HEK293 (cell line): Measurements from ENCODE around the gene WDR70.

Experiments used
- CTCF ChIA-PET: fragments of 350-600 bp; formaldehyde crosslinking; extraction: SDS; loops from one replicate; lab custom pipeline; 2021; ENCODE audit warnings: antibody characterized with exemption; lab: Yijun Ruan, JAX
- POLR2A ChIA-PET: fragments of 300-600 bp; formaldehyde crosslinking; extraction: SDS; loops from one replicate; lab custom pipeline; 2020; ENCODE audit warnings: antibody characterized with exemption, inconsistent platforms; lab: Yijun Ruan, JAX
- H3K27ac ChIP-seq: fragments of 200-500 bp; sonication (Bioruptor generic); 2 replicates; pipeline ENCODE4 v1.5.1; 2014; ENCODE audit warnings: low read depth, low read length, control low read depth, inconsistent platforms; ENCODE audit errors: extremely low read depth
- H3K36me3 ChIP-seq, 2 experiments: fragments of 200-500 bp in 1 of 2; sonication (Bioruptor generic) in 1 of 2; 1 replicate in 1 of 2; 2 replicates in 1 of 2; pipeline ENCODE4 v1.5.1; 2014 to 2017; ENCODE audit warnings: inconsistent platforms in 2 of 2, low read length in 2 of 2; ENCODE audit not compliant: control insufficient read depth in 2 of 2, insufficient read depth in 1 of 2
- H3K4me1 ChIP-seq: fragments of 200-500 bp; sonication (Bioruptor generic); 2 replicates; pipeline ENCODE4 v1.5.1; 2014; ENCODE audit warnings: mild to moderate bottlenecking, low read length, inconsistent platforms; ENCODE audit not compliant: control insufficient read depth, insufficient read depth
- H3K4me3 ChIP-seq: 2 replicates; pipeline ENCODE4 v1.5.1; 2011; ENCODE audit warnings: low read depth, mild to moderate bottlenecking, control low read depth, low read length, moderate library complexity
- H3K9me3 ChIP-seq: fragments of 200-500 bp; sonication (Bioruptor generic); 2 replicates; pipeline ENCODE4 v1.5.1; 2014; ENCODE audit warnings: low read depth, low read length, inconsistent platforms; ENCODE audit not compliant: control insufficient read depth, insufficient read depth
- CTCF ChIP-seq: fragments of 450-650 bp; formaldehyde crosslinking; IDR thresholded peaks from 2 replicates; pipeline ENCODE4 v1.5.1; 2016; ENCODE audit warnings: missing biosample characterization, missing genetic modification characterization
- KLF1 ChIP-seq: fragments of 450-650 bp; formaldehyde crosslinking; IDR thresholded peaks from 2 replicates; pipeline ENCODE4 v1.5.1; 2016; ENCODE audit warnings: missing biosample characterization, missing genetic modification characterization
- OVOL3 ChIP-seq: fragments of 450-650 bp; formaldehyde crosslinking; IDR thresholded peaks from 2 replicates; pipeline ENCODE4 v1.5.1; 2016; ENCODE audit warnings: missing biosample characterization, missing genetic modification characterization
- SP2 ChIP-seq: fragments of 450-650 bp; formaldehyde crosslinking; IDR thresholded peaks from 2 replicates; pipeline ENCODE4 v1.5.1; 2016; ENCODE audit warnings: missing biosample characterization, missing genetic modification characterization
- ZBTB11 ChIP-seq: fragments of 450-650 bp; formaldehyde crosslinking; conservative IDR thresholded peaks from 2 replicates; pipeline ENCODE4 v1.5.1; 2016; ENCODE audit warnings: low read depth, missing biosample characterization, missing genetic modification characterization
- ZNF138 ChIP-seq: fragments of 450-650 bp; formaldehyde crosslinking; IDR thresholded peaks from 2 replicates; pipeline ENCODE4 v1.5.1; 2016; ENCODE audit warnings: missing biosample characterization, missing genetic modification characterization, borderline replicate concordance
- ZNF19 ChIP-seq: fragments of 450-650 bp; formaldehyde crosslinking; IDR thresholded peaks from 2 replicates; pipeline ENCODE4; 2016; ENCODE audit warnings: missing biosample characterization, missing genetic modification characterization, low read depth
- ZNF202 ChIP-seq: fragments of 450-650 bp; formaldehyde crosslinking; IDR thresholded peaks from 2 replicates; pipeline ENCODE4 v1.5.1; 2016; ENCODE audit warnings: missing biosample characterization, missing genetic modification characterization, borderline replicate concordance
- ZNF354C ChIP-seq: fragments of 450-650 bp; formaldehyde crosslinking; IDR thresholded peaks from 2 replicates; pipeline ENCODE4 v1.5.1; 2016; ENCODE audit warnings: missing biosample characterization, missing genetic modification characterization, low read depth, borderline replicate concordance
- ZNF366 ChIP-seq: fragments of 450-650 bp; formaldehyde crosslinking; conservative IDR thresholded peaks from 2 replicates; pipeline ENCODE4 v1.5.1; 2016; ENCODE audit warnings: missing biosample characterization, missing genetic modification characterization
- ZNF391 ChIP-seq: fragments of 450-650 bp; formaldehyde crosslinking; IDR thresholded peaks from 2 replicates; pipeline ENCODE4 v1.5.1; 2016; ENCODE audit warnings: low read depth, missing biosample characterization, missing genetic modification characterization, borderline replicate concordance
- ZNF571 ChIP-seq: fragments of 450-650 bp; formaldehyde crosslinking; IDR thresholded peaks from 2 replicates; pipeline ENCODE4 v1.5.0; 2017; ENCODE audit warnings: missing biosample characterization, missing genetic modification characterization
- ZNF596 ChIP-seq: fragments of 450-650 bp; IDR thresholded peaks from 2 replicates; pipeline ENCODE4 v1.5.0; 2018; ENCODE audit warnings: missing biosample characterization, mild to moderate bottlenecking, missing genetic modification characterization, moderate library complexity
- ZNF654 ChIP-seq: fragments of 450-650 bp; formaldehyde crosslinking; IDR thresholded peaks from 2 replicates; pipeline ENCODE4 v1.5.1; 2016; ENCODE audit warnings: low read depth, missing biosample characterization, missing genetic modification characterization

The WDR70 gene

GRCh38 chr5:37492778-37493555 lies 113.8 kb downstream of the WDR70 start:
- ChIA-PET CTCF (interaction anchor here (0.6 to 0.8 kb wide), 3 partner anchors 266 to 698 kb away, joined by 3 read pairs; no protein-coding TSS in a partner anchor), POLR2A (no interaction called here)
- Histone ChIP-seq H3K4me1 (peaks cover 9% of the 10 kb centered on the region; the same call in 1 of the 2 replicates), H3K27ac (no peak overlapping the region), H3K4me3 (no peak overlapping the region), H3K9me3 (no peaks in the 10 kb centered on the region), H3K36me3 (peaks cover 5% of the 10 kb centered on the region in 2 experiments; a peak in 2 of 3 replicates)
- no peak for TF ChIP-seq SP2 (tag by site-specific recombination)
- no peak for TF ChIP-seq OVOL3 (tag by site-specific recombination)

DNA sequence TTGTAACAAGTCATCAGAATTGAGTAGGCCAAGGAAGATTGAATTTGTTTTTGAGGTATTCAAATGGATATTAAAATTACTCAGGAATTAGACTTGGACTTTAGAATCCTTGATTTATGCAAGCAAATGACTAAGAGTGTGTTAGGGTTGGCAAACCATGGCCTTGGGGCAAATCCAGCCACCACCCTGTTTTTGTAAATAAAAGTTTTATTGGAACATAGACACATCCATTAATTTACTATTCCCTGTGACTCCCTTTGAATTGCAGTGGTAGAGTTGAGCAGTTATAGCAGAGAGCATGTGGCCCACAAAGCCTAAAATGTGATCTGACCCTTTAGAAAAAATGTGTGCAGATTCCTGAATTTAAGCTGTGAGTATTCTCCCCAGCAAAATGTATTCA lies 115.6 kb downstream of the WDR70 start:
- Histone ChIP-seq H3K36me3 (peaks cover 3 to 9% of the 10 kb centered on the region in 2 experiments; a peak in 2 of 3 replicates), H3K4me3 (no peak overlapping the region), H3K4me1 (peaks cover 9% of the 10 kb centered on the region; the same call in 1 of the 2 replicates), H3K27ac (no peak overlapping the region), H3K9me3 (no peaks in the 10 kb centered on the region)
- ChIA-PET POLR2A (no interaction called here), CTCF (interaction anchor here (0.5 to 1.5 kb wide), 7 partner anchors 15 to 698 kb away, joined by 3 to 6 read pairs (median 4); no protein-coding TSS in a partner anchor)
- TF ChIP-seq ZNF571 (tag by site-specific recombination), result no peak
- TF ChIP-seq KLF1, result peak; percentile 35; the same call in 1 of the 2 replicates
- TF ChIP-seq ZBTB11 (tag by site-specific recombination), result no peak
- TF ChIP-seq ZNF354C, result no peak
- no peak for TF ChIP-seq ZNF19 (tag by site-specific recombination)
- no peak for TF ChIP-seq ZNF366
- TF ChIP-seq ZNF202 (tag by site-specific recombination), result no peak
- no peak for TF ChIP-seq ZNF138 (tag by site-specific recombination)

DNA sequence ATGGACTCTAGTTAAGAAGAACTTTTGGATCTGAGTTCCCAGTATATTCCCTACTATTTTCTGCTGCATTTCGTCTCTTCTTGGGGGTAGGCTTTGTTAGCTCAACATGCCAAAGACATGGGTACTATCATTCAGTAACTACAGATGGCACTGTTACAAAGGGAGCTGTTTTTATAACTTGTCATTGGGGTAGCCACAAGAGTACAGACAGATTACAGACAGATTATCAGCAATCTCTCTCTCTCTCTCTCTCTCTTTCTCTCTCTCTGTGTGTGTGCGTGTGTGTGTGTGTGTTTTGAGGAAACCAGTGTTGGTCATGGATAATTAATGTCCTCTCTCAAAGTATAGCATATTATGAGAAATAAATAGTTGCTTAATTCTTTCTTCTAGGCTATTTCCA lies 116.1 kb downstream of the WDR70 start:
- Histone ChIP-seq H3K27ac (no peak overlapping the region), H3K4me1 (peaks cover 9% of the 10 kb centered on the region; the same call in 1 of the 2 replicates), H3K36me3 (peaks cover 3 to 9% of the 10 kb centered on the region in 2 experiments; a peak in 2 of 3 replicates), H3K9me3 (no peaks in the 10 kb centered on the region), H3K4me3 (no peak overlapping the region)
- TF ChIP-seq ZNF391 (tag by site-specific recombination) (no peak), ZNF138 (tag by site-specific recombination) (no peak), CTCF (tag by site-specific recombination) (peak; percentile 58; the same call in 1 of the 2 replicates), ZNF596 (peak; percentile 59; the same call in 1 of the 2 replicates), ZNF654 (tag by site-specific recombination) (0 out of 2 replicates have a peak, but pooled peaks have one; percentile 15)
- CTCF ChIA-PET, result interaction anchor here (0.5 to 1.5 kb wide), 8 partner anchors 15 to 698 kb away, joined by 3 to 6 read pairs (median 4); no protein-coding TSS in a partner anchor
- POLR2A ChIA-PET, result no interaction called here
